ENCODE results near the gene HOXB8.

The HOXB8 gene

GRCh38 chr17:48589060-48589830 lies 25.8 kb downstream of the HOXB8 start:
- H4K20me1 ChIP-seq (ENCODE audit: insufficient read depth) = no peaks in the 10 kb centered on the region
- no peak overlapping the region for H3K4me2 ChIP-seq
- H3K27ac ChIP-seq = no peak overlapping the region
- no peak overlapping the region for H2AFZ ChIP-seq (ENCODE audit: low read depth)
- no peak overlapping the region for H3K4me3 ChIP-seq (IDR thresholded peaks at IDR 0.05; ENCODE audit: insufficient read depth, low read depth, low read length)
- H3K79me2 ChIP-seq (ENCODE audit: insufficient read depth, low read depth) = no peaks in the 10 kb centered on the region
- H3K4me1 ChIP-seq (ENCODE audit: low read depth, poor library complexity, severe bottlenecking) = peaks cover 3% of the 10 kb centered on the region
- no peak for TF ChIP-seq CTCF (conservative IDR thresholded peaks at IDR 0.05; ENCODE audit: low read depth, low read length)
- no peak overlapping the region for H3K9ac ChIP-seq
- H3K36me3 ChIP-seq (ENCODE audit: insufficient read depth) = no peaks in the 10 kb centered on the region
- peaks cover 6% of the 10 kb centered on the region for H3K27me3 ChIP-seq (ENCODE audit: insufficient read depth, low read depth)

GRCh38 chr17:48588528-48588927 lies 26.6 kb downstream of the HOXB8 start:
- TF ChIP-seq CTCF (conservative IDR thresholded peaks at IDR 0.05; ENCODE audit: low read depth, low read length) = no peak
- Histone ChIP-seq H3K4me2 (no peak overlapping the region), H4K20me1 (ENCODE audit: insufficient read depth) (no peaks in the 10 kb centered on the region), H2AFZ (ENCODE audit: low read depth) (no peak overlapping the region), H3K9ac (no peak overlapping the region), H3K27me3 (ENCODE audit: insufficient read depth, low read depth) (peaks cover 6% of the 10 kb centered on the region), H3K4me1 (ENCODE audit: low read depth, poor library complexity, severe bottlenecking) (no peaks in the 10 kb centered on the region), H3K27ac (no peak overlapping the region), H3K4me3 (IDR thresholded peaks at IDR 0.05; ENCODE audit: insufficient read depth, low read depth, low read length) (no peak overlapping the region), H3K79me2 (ENCODE audit: insufficient read depth, low read depth) (no peaks in the 10 kb centered on the region), H3K36me3 (ENCODE audit: insufficient read depth) (no peaks in the 10 kb centered on the region)

GRCh38 chr17:48588074-48588415 lies 27.0 kb downstream of the HOXB8 start:
- TF ChIP-seq CTCF (conservative IDR thresholded peaks at IDR 0.05; ENCODE audit: low read depth, low read length) = no peak
- H3K9ac ChIP-seq = no peak overlapping the region
- no peak overlapping the region for H2AFZ ChIP-seq (ENCODE audit: low read depth)
- H3K27ac ChIP-seq = no peak overlapping the region
- H3K4me1 ChIP-seq (ENCODE audit: low read depth, poor library complexity, severe bottlenecking) = no peaks in the 10 kb centered on the region
- H3K27me3 ChIP-seq (ENCODE audit: insufficient read depth, low read depth) = peaks cover 6% of the 10 kb centered on the region
- no peak overlapping the region for H3K4me3 ChIP-seq (IDR thresholded peaks at IDR 0.05; ENCODE audit: insufficient read depth, low read depth, low read length)
- H4K20me1 ChIP-seq (ENCODE audit: insufficient read depth) = no peaks in the 10 kb centered on the region
- no peaks in the 10 kb centered on the region for H3K36me3 ChIP-seq (ENCODE audit: insufficient read depth)
- no peak overlapping the region for H3K4me2 ChIP-seq
- no peaks in the 10 kb centered on the region for H3K79me2 ChIP-seq (ENCODE audit: insufficient read depth, low read depth)

GRCh38 chr17:48587276-48588073 lies 27.6 kb downstream of the HOXB8 start:
- no peaks in the 10 kb centered on the region for H3K36me3 ChIP-seq (ENCODE audit: insufficient read depth)
- no peak overlapping the region for H3K4me3 ChIP-seq (IDR thresholded peaks at IDR 0.05; ENCODE audit: insufficient read depth, low read depth, low read length)
- H3K27me3 ChIP-seq (ENCODE audit: insufficient read depth, low read depth) = peaks cover 3% of the 10 kb centered on the region; the same call in 1 of the 2 replicates
- no peaks in the 10 kb centered on the region for H3K79me2 ChIP-seq (ENCODE audit: insufficient read depth, low read depth)
- H3K9ac ChIP-seq = no peak overlapping the region
- no peak overlapping the region for H3K27ac ChIP-seq
- no peaks in the 10 kb centered on the region for H3K4me1 ChIP-seq (ENCODE audit: low read depth, poor library complexity, severe bottlenecking)
- no peak for TF ChIP-seq CTCF (conservative IDR thresholded peaks at IDR 0.05; ENCODE audit: low read depth, low read length)
- no peaks in the 10 kb centered on the region for H4K20me1 ChIP-seq (ENCODE audit: insufficient read depth)
- no peak overlapping the region for H3K4me2 ChIP-seq
- no peak overlapping the region for H2AFZ ChIP-seq (ENCODE audit: low read depth)

Data from KMS-11 (cell line).